Endothelial cell (in vitro differentiated cells): Measurements from ENCODE around the gene CLN3. TPM values are rescaled to one million over a fixed set of nuclear protein-coding genes. Genes with fewer than 3 reads are reported as not detected.

Experiments
- DNase-seq: peaks from one replicate; pipeline ENCODE4 v3.0.0; 2021; ENCODE audit warnings: low spot score
- H3K27ac Mint-ChIP-seq: one replicate; pipeline ENCODE4 v1.8.0; 2021; ENCODE audit warnings: mixed read lengths, inconsistent platforms; ENCODE audit not compliant: unreplicated experiment
- H3K27me3 Mint-ChIP-seq: one replicate; pipeline ENCODE4 v1.8.0; 2021; ENCODE audit warnings: mild to moderate bottlenecking, moderate library complexity, mixed read lengths, inconsistent platforms; ENCODE audit not compliant: unreplicated experiment
- H3K36me3 Mint-ChIP-seq: one replicate; pipeline ENCODE4 v1.8.0; 2021; ENCODE audit warnings: mild to moderate bottlenecking, low read depth, mixed read lengths, inconsistent platforms; ENCODE audit not compliant: unreplicated experiment
- H3K4me1 Mint-ChIP-seq: one replicate; pipeline ENCODE4 v1.8.0; 2021; ENCODE audit warnings: mild to moderate bottlenecking, mixed read lengths, inconsistent platforms; ENCODE audit not compliant: unreplicated experiment
- H3K4me3 Mint-ChIP-seq: one replicate; pipeline ENCODE4 v1.8.0; 2021; ENCODE audit warnings: mild to moderate bottlenecking, mixed read lengths, inconsistent platforms; ENCODE audit not compliant: unreplicated experiment
- H3K9me3 Mint-ChIP-seq: one replicate; pipeline ENCODE4 v1.8.0; 2021; ENCODE audit warnings: mixed read lengths, inconsistent platforms; ENCODE audit not compliant: unreplicated experiment
- CTCF ChIP-seq: fragments of 200-600 bp; sonication (generic); IDR thresholded peaks from one replicate; pipeline ENCODE4 v1.5.0; 2021; ENCODE audit warnings: antibody characterized with exemption; ENCODE audit not compliant: unreplicated experiment
- total RNA-seq: library from RNA; stranded (reverse); fragmentation: NEBNext Ultra II Directional; extraction: Animal tissue kit (Norgen Biotek cat#: 25700); gene quantifications from one replicate; pipeline ENCODE4 v1.2.1, GENCODE V29; 2021; ENCODE audit not compliant: unreplicated experiment

CLN3 gene
- total RNA-seq, 1 donor from 2014 or later: 33.6 TPM

- H3K27ac Mint-ChIP-seq: no peak overlapping the region
- no peaks in the 10 kb centered on the region for H3K4me1 Mint-ChIP-seq
- DNase-seq: no peak
- no peak for TF ChIP-seq CTCF
- H3K9me3 Mint-ChIP-seq: no peaks in the 10 kb centered on the region
- peaks cover under 1% of the 10 kb centered on the region for H3K27me3 Mint-ChIP-seq
- H3K36me3 Mint-ChIP-seq: no peaks in the 10 kb centered on the region
- H3K4me3 Mint-ChIP-seq: no peak overlapping the region
Observed at GRCh38 chr16:28537076-28537475, 45.2 kb upstream of the CLN3 start.

- H3K27ac Mint-ChIP-seq: no peak overlapping the region
- TF ChIP-seq CTCF: no peak
- no peak for DNase-seq
Observed at GRCh38 chr16:28534542-28535373, 42.9 kb upstream of the CLN3 start.

GRCh38 chr16:28532940-28533647 lies 41.2 kb upstream of the CLN3 start:
- Mint-ChIP-seq H3K4me3 (no peak overlapping the region), H3K36me3 (no peaks in the 10 kb centered on the region), H3K27me3 (peaks cover 3% of the 10 kb centered on the region), H3K27ac (no peak overlapping the region), H3K4me1 (no peaks in the 10 kb centered on the region), H3K9me3 (no peaks in the 10 kb centered on the region)
- DNase-seq: no peak
- TF ChIP-seq CTCF: no peak

More at GRCh38 chr16:28534542-28535373, 42.9 kb upstream of the CLN3 start:
- Mint-ChIP-seq H3K4me1 (no peaks in the 10 kb centered on the region), H3K36me3 (no peaks in the 10 kb centered on the region), H3K27me3 (peaks cover 3% of the 10 kb centered on the region), H3K4me3 (no peak overlapping the region), H3K9me3 (no peaks in the 10 kb centered on the region)

GRCh38 chr16:28531777-28532744 lies 40.2 kb upstream of the CLN3 start:
- H3K27me3 Mint-ChIP-seq: peaks cover 3% of the 10 kb centered on the region
- no peak overlapping the region for H3K27ac Mint-ChIP-seq
- H3K4me3 Mint-ChIP-seq: no peak overlapping the region
- no peaks in the 10 kb centered on the region for H3K9me3 Mint-ChIP-seq
- no peak for TF ChIP-seq CTCF
- H3K36me3 Mint-ChIP-seq: no peaks in the 10 kb centered on the region
- DNase-seq: no peak
- no peaks in the 10 kb centered on the region for H3K4me1 Mint-ChIP-seq
